Measurements from ENCODE around the gene CD4.

Gene CD4

DNA sequence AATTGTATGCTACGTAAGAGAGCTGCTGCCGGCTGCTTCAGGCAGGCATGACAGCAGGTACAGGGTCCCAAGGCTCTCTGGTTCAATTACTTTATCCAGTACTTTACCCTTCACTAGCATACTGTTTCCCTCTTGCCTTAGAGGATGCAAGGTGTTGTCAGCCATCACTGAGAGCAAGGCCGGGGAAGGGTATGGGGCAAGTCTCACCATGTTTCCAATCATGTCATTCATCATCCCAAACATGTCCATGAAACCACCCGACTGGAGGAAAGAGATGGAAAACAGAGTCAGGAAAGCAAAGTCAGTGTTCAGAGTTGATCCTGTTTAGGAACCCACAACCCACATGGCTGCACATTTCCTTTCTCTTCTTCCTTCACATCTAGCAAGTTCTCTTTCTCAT is 38.8 kb upstream of the CD4 start:
- Histone ChIP-seq H3F3A (ENCODE audit: insufficient read depth) (no peaks in the 10 kb centered on the region), H3K4me3 (ENCODE audit: insufficient read depth, low read length, poor library complexity, severe bottlenecking) (no peak overlapping the region), H3K27ac (ENCODE audit: low read depth, low read length) (no peak overlapping the region), H3K9me3 (ENCODE audit: insufficient read depth, low read length) (no peaks in the 10 kb centered on the region), H2AFZ (ENCODE audit: low read depth, low read length, severe bottlenecking) (no peak overlapping the region), H3K9ac (ENCODE audit: low read length) (no peak overlapping the region), H3K27me3 (ENCODE audit: low read length) (no peaks in the 10 kb centered on the region), H3K79me2 (ENCODE audit: insufficient read depth, low read length) (peaks cover 7% of the 10 kb centered on the region), H3K36me3 (ENCODE audit: low read length) (no peaks in the 10 kb centered on the region), H3K9me2 (replicated peaks; ENCODE audit: insufficient read depth, low read length) (no peaks in the 10 kb centered on the region), H3K4me2 (ENCODE audit: low read depth, low read length, poor library complexity, severe bottlenecking) (no peak overlapping the region), H4K20me1 (ENCODE audit: low read depth, low read length) (no peaks in the 10 kb centered on the region)
- TF ChIP-seq, protein P1, sequence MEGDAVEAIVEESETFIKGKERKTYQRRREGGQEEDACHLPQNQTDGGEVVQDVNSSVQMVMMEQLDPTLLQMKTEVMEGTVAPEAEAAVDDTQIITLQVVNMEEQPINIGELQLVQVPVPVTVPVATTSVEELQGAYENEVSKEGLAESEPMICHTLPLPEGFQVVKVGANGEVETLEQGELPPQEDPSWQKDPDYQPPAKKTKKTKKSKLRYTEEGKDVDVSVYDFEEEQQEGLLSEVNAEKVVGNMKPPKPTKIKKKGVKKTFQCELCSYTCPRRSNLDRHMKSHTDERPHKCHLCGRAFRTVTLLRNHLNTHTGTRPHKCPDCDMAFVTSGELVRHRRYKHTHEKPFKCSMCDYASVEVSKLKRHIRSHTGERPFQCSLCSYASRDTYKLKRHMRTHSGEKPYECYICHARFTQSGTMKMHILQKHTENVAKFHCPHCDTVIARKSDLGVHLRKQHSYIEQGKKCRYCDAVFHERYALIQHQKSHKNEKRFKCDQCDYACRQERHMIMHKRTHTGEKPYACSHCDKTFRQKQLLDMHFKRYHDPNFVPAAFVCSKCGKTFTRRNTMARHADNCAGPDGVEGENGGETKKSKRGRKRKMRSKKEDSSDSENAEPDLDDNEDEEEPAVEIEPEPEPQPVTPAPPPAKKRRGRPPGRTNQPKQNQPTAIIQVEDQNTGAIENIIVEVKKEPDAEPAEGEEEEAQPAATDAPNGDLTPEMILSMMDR (IDR thresholded peaks at IDR 0.05; ENCODE audit: insufficient read depth, low read length, poor library complexity, severe bottlenecking) = no peak

DNA sequence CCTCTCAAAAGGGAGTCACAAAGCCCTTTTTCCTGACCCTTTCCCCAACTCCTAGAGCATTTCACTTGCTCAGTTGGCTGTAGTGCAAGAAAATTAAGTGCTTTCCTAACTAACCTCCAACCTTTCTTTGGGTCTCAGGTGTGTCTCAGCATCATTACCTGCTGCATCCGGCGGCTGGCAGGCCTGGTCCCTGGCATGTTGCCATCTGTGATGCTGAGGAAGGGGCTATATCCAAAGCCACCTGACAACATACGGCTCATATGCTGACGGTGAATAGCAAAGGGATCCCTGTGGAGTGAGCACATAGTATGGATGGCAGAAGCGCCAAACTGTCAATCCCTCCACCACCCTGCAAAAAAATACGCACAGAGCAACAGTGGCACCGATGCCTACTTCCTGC is 37.6 kb upstream of the CD4 start:
- peaks cover 7% of the 10 kb centered on the region for H3K79me2 ChIP-seq (ENCODE audit: insufficient read depth, low read length)
- H3K4me3 ChIP-seq (ENCODE audit: insufficient read depth, low read length, poor library complexity, severe bottlenecking) = peak overlapping the region; percentile 98
- no peaks in the 10 kb centered on the region for H3K27me3 ChIP-seq (ENCODE audit: low read length)
- H2AFZ ChIP-seq (ENCODE audit: low read depth, low read length, severe bottlenecking) = no peak overlapping the region
- H3K4me2 ChIP-seq (ENCODE audit: low read depth, low read length, poor library complexity, severe bottlenecking) = peak overlapping the region; percentile 71
- no peaks in the 10 kb centered on the region for H3K9me2 ChIP-seq (replicated peaks; ENCODE audit: insufficient read depth, low read length)
- H3K9me3 ChIP-seq (ENCODE audit: insufficient read depth, low read length) = no peaks in the 10 kb centered on the region
- TF ChIP-seq EZH2phosphoT487 (conservative IDR thresholded peaks at IDR 0.05; ENCODE audit: low read length) = no peak
- TF ChIP-seq, protein P1 (IDR thresholded peaks at IDR 0.05; ENCODE audit: insufficient read depth, low read length, poor library complexity, severe bottlenecking) = no peak
- no peaks in the 10 kb centered on the region for H3F3A ChIP-seq (ENCODE audit: insufficient read depth)
- H3K27ac ChIP-seq (ENCODE audit: low read depth, low read length) = no peak overlapping the region
- no peaks in the 10 kb centered on the region for H3K36me3 ChIP-seq (ENCODE audit: low read length)
- H4K20me1 ChIP-seq (ENCODE audit: low read depth, low read length) = no peaks in the 10 kb centered on the region
- peak overlapping the region; percentile 98 for H3K9ac ChIP-seq (ENCODE audit: low read length)

DNA sequence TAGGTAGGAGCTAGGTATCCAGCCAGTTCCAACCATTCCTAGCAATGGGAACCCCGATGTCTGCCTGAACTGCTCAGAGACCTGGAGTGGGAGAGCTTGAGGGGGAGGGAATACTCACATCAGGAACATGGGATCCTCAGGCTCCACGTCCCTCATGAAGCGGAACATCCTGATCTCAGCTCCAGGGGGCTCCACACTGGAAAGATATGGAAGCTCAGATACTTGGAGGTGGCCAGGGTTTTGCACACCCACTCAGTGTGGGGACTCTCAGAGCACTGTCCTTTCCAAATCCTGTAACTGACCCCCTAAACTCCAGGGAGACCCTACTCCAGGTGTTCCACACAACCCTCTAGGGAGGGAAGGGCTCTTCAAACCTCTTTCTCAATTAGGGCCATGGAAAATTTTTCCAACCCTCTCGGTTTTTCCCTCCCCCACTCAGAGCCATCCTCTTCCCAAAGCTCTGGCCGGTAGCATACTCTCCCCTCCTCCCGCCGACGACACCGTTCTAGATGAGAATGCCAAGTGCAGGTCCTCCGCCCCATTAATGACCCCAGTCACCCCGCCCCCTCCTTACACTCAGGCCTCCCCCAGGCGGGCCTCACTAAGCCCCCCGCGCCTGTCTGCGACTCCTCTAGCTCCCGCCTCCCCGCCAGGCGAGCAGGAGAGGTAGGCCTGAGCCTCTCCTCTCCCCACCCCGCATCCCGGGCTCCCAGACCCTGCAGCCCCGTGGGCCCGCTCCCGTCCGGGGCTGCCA is 37.0 kb upstream of the CD4 start:
- peak overlapping the region; percentile 98 for H3K4me3 ChIP-seq (ENCODE audit: insufficient read depth, low read length, poor library complexity, severe bottlenecking)
- H3K4me2 ChIP-seq (ENCODE audit: low read depth, low read length, poor library complexity, severe bottlenecking) = peak overlapping the region; percentile 71
- H3K79me2 ChIP-seq (ENCODE audit: insufficient read depth, low read length) = peaks cover 7% of the 10 kb centered on the region
- H3F3A ChIP-seq (ENCODE audit: insufficient read depth) = no peaks in the 10 kb centered on the region
- H2AFZ ChIP-seq (ENCODE audit: low read depth, low read length, severe bottlenecking) = peak overlapping the region; percentile 83
- no peaks in the 10 kb centered on the region for H3K9me2 ChIP-seq (replicated peaks; ENCODE audit: insufficient read depth, low read length)
- H4K20me1 ChIP-seq (ENCODE audit: low read depth, low read length) = no peaks in the 10 kb centered on the region
- H3K9me3 ChIP-seq (ENCODE audit: insufficient read depth, low read length) = no peaks in the 10 kb centered on the region
- no peaks in the 10 kb centered on the region for H3K27me3 ChIP-seq (ENCODE audit: low read length)
- peak overlapping the region; percentile 84 for H3K27ac ChIP-seq (ENCODE audit: low read depth, low read length)
- no peaks in the 10 kb centered on the region for H3K36me3 ChIP-seq (ENCODE audit: low read length)
- peak overlapping the region; percentile 98 for H3K9ac ChIP-seq (ENCODE audit: low read length)
- TF ChIP-seq, protein P1 (IDR thresholded peaks at IDR 0.05; ENCODE audit: insufficient read depth, low read length, poor library complexity, severe bottlenecking) = no peak
- TF ChIP-seq EZH2phosphoT487 (conservative IDR thresholded peaks at IDR 0.05; ENCODE audit: low read length) = no peak
